Endothelial cell of umbilical vein (primary cell): Measurements from ENCODE around the gene BUB1. TPM values are rescaled to one million over a fixed set of nuclear protein-coding genes. Genes with fewer than 3 reads are reported as not detected.

Experiments
- BruUV-seq: library from RNA; stranded (reverse); fragments of 400-500 nt; replicated peaks from 2 replicates; lab custom pipeline; 2021; lab: Mats Ljungman, UMichigan
- CTCF ChIA-PET: fragments of 300-600, 350-600 bp; sonication (Branson Sonifier 250); formaldehyde crosslinking; loops from one replicate; lab custom pipeline; 2021; ENCODE audit warnings: antibody characterized with exemption, inconsistent platforms; lab: Charles Lee
- POLR2A ChIA-PET: fragments of 300-600, 350-600 bp; sonication (Branson Sonifier 250); formaldehyde crosslinking; loops from one replicate; lab custom pipeline; 2021; ENCODE audit warnings: antibody characterized with exemption, inconsistent platforms; lab: Charles Lee
- DNase-seq: peaks from one replicate; pipeline ENCODE4 v3.0.0-alpha.2; 2011; ENCODE audit warnings: low read depth, low spot score
- FAIRE-seq: peaks from 2 replicates; lab custom pipeline; 2011; peaks lifted over from hg19 to GRCh38; lab: Jason Lieb, UNC
- H2AFZ ChIP-seq: 2 replicates; pipeline ENCODE4 v1.6.0; 2012; ENCODE audit warnings: low read depth, low read length, control low read depth, inconsistent platforms
- H3K27ac ChIP-seq: 2 replicates; pipeline ENCODE4 v1.5.1; 2011; ENCODE audit warnings: low read depth, mild to moderate bottlenecking, control low read depth, low read length, moderate library complexity; ENCODE audit not compliant: insufficient read depth
- H3K27me3 ChIP-seq, 2 experiments: 2 replicates each; pipeline versions ENCODE4 v1.6.0 to v1.6.1; 2011; ENCODE audit warnings: low read length in 2 of 2, mixed read lengths in 1 of 2; ENCODE audit not compliant: control insufficient read depth in 2 of 2, insufficient read depth in 2 of 2
- H3K36me3 ChIP-seq, 2 experiments: 2 replicates in 1 of 2; 3 replicates in 1 of 2; pipeline ENCODE4 v1.5.1; 2011; ENCODE audit warnings: low read length in 2 of 2, mild to moderate bottlenecking in 1 of 2, moderate library complexity in 1 of 2; ENCODE audit not compliant: control insufficient read depth in 2 of 2, insufficient read depth in 2 of 2; ENCODE audit errors: extremely low read depth in 1 of 2
- H3K4me1 ChIP-seq: 3 replicates; pipeline ENCODE4 v1.5.1; 2011; ENCODE audit warnings: mild to moderate bottlenecking, low read length; ENCODE audit not compliant: control insufficient read depth, insufficient read depth; ENCODE audit errors: extremely low read depth
- H3K4me2 ChIP-seq: 2 replicates; pipeline ENCODE4 v1.6.1; 2011; ENCODE audit warnings: low read length, control low read depth, mixed read lengths; ENCODE audit not compliant: insufficient read depth
- H3K4me3 ChIP-seq, 3 experiments: fragments of 200-600 bp in 1 of 3; sonication (generic), shearing (Covaris generic) in 1 of 3; replicated peaks in 1 of 3; 2 replicates each; pipeline ENCODE4 v1.5.1; 2011 to 2016; ENCODE audit warnings: control low read depth in 3 of 3, low read length in 3 of 3, mild to moderate bottlenecking in 2 of 3, inconsistent platforms in 1 of 3, low read depth in 1 of 3, moderate library complexity in 1 of 3; ENCODE audit not compliant: insufficient read depth in 1 of 3
- H3K79me2 ChIP-seq: 2 replicates; pipeline ENCODE4 v1.6.0; 2012; ENCODE audit warnings: low read length, inconsistent platforms; ENCODE audit not compliant: control insufficient read depth, insufficient read depth
- H3K9ac ChIP-seq: replicated peaks from 2 replicates; pipeline ENCODE3; 2011; ENCODE audit warnings: low read length, control low read depth; ENCODE audit not compliant: insufficient read depth; ENCODE audit errors: extremely low read depth
- H3K9me1 ChIP-seq: replicated peaks from 3 replicates; pipeline ENCODE4 v1.6.0; 2011; ENCODE audit warnings: mild to moderate bottlenecking, low read length; ENCODE audit not compliant: control insufficient read depth, insufficient read depth; ENCODE audit errors: extremely low read depth
- H3K9me3 ChIP-seq: replicated peaks from 2 replicates; pipeline ENCODE4 v1.5.1; 2012; ENCODE audit warnings: low read length, inconsistent platforms; ENCODE audit not compliant: control insufficient read depth, insufficient read depth
- H4K20me1 ChIP-seq: replicated peaks from 2 replicates; pipeline ENCODE3; 2011; ENCODE audit warnings: mild to moderate bottlenecking, low read length; ENCODE audit not compliant: control insufficient read depth, insufficient read depth; ENCODE audit errors: extremely low read depth
- EZH2 ChIP-seq: IDR thresholded peaks from 2 replicates; pipeline ENCODE4 v1.6.1; 2012; ENCODE audit warnings: borderline replicate concordance, low read depth, mild to moderate bottlenecking, moderate library complexity, low read length, inconsistent platforms; ENCODE audit not compliant: severe bottlenecking
- FOS ChIP-seq: IDR thresholded peaks from 2 replicates; pipeline ENCODE4 v1.6.1; 2011; ENCODE audit warnings: mild to moderate bottlenecking, low read length, moderate library complexity, borderline replicate concordance; ENCODE audit not compliant: insufficient read depth
- GATA2 ChIP-seq: IDR thresholded peaks from 2 replicates; pipeline ENCODE4 v1.7.0; 2011; ENCODE audit warnings: low read depth, mild to moderate bottlenecking, moderate library complexity, mixed read lengths, low read length; ENCODE audit not compliant: insufficient read length, insufficient read depth
- JUN ChIP-seq: IDR thresholded peaks from 2 replicates; pipeline ENCODE4 v1.6.1; 2011; ENCODE audit warnings: borderline replicate concordance, low read depth; ENCODE audit not compliant: insufficient read length, insufficient read depth
- MYC ChIP-seq: IDR thresholded peaks from one replicate; pipeline ENCODE4 v1.6.1; 2011; ENCODE audit warnings: mild to moderate bottlenecking, low read depth, low read length
- POLR2A ChIP-seq: IDR thresholded peaks from 2 replicates; pipeline ENCODE4 v1.6.1; 2012; ENCODE audit warnings: low read depth, mild to moderate bottlenecking, control low read depth, low read length
- POLR2AphosphoS5 ChIP-seq: IDR thresholded peaks from 2 replicates; pipeline ENCODE4 v1.6.1; 2012; ENCODE audit warnings: low read depth, mild to moderate bottlenecking, control low read depth, low read length, moderate library complexity; ENCODE audit not compliant: insufficient read depth
- dilution Hi-C: fragments of 300-500 bp; cut with MboI; formaldehyde crosslinking; loops from one replicate; pipeline ENCODE4 v1.15.0; 2019; ENCODE audit warnings: low sequenced_read_pairs; ENCODE audit not compliant: extremely low pct_ligation_motif_present
- intact Hi-C: fragments of 100-400 bp; cut with micrococcal nuclease; formaldehyde crosslinking; loops from one replicate; pipeline ENCODE4 v1.10.0; 2022
- polyA plus RNA-seq, 4 experiments: library from polyadenylated mRNA; depleted of rRNA in 3 of 4; stranded (reverse) in 3 of 4; unstranded in 1 of 4; fragments of >200 nt; gene quantifications; 2 replicates each; pipeline versions ENCODE4 v1.2.1 to v1.2.3, GENCODE V29; 2011 to 2012; ENCODE audit warnings: missing spikeins in 1 of 4
- total RNA-seq: library from RNA; stranded (reverse); gene quantifications from 2 replicates; pipeline ENCODE4 v1.2.3, GENCODE V29; 2021
- TF ChIP-seq, protein P1 (sequence below): IDR thresholded peaks from 2 replicates; pipeline ENCODE4 v1.6.1; 2011; ENCODE audit not compliant: insufficient read depth, insufficient read length
- TF ChIP-seq, protein P2 (sequence below), 2 donors: IDR thresholded peaks; 1 replicate in 1 of 2; 2 replicates in 1 of 2; pipeline ENCODE4 v1.5.1; 2011; ENCODE audit warnings: low read length in 2 of 2, mild to moderate bottlenecking in 2 of 2, moderate library complexity in 2 of 2, control low read depth in 1 of 2, inconsistent platforms in 1 of 2, low read depth in 1 of 2; ENCODE audit not compliant: insufficient read depth in 1 of 2; ENCODE audit errors: extremely low read depth in 1 of 2

The BUB1 gene
- total and polyA plus RNA-seq, 2 donors (not counting 3 experiments of a cell fraction or from before 2014, with no cell fraction given), result 16.1 to 66.4 TPM

DNA sequence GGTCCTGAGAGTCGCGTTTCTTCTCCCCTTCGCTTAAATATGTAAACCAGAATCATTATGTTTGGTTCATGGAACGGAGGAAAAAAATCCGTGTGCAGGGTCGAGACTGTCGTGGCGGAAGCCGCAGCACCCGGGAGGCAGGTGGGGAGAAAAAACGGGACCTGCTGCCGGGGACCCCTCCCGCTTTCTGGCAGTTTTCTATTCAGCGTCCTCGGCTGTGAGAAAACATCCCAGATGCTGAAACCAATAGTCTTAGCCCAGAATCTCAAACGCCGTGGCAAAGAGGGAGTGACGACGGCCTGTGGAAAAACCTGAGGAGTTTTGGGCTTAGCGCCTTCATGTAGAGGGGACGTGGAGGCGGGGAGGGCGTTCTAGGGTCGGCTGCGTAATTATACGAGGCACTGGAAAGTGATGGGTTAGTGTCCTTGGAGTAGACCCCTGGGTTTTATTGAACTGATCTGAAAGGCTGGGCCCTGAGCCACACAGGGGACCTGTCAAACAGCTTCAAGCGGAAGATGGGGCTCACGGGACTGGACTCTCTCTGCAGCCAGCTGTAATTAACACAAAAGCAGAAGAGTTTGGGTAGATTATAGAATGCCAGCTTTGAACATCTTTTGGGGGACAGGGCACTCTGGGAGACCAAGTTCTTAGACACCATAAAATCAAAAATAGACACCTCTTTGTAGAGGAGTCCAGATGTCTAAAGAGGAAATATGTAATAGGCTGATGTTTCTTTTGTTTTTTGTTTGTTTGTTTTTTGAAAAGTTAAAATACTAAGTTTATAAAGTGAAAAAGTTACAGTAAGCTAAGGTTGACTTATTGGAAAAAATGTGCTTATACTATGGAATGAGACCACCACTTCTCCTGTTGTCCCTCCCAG lies 834 bp upstream of the BUB1 start:
- H3K36me3 ChIP-seq, result peaks cover 0 to 3% of the 10 kb centered on the region in 2 experiments
- no peak for TF ChIP-seq FOS
- H3K9me3 ChIP-seq, result no peaks in the 10 kb centered on the region
- H3K79me2 ChIP-seq, result peaks cover 35% of the 10 kb centered on the region
- peak overlapping the region; percentile 60 for H3K27ac ChIP-seq
- H3K9me1 ChIP-seq, result no peaks in the 10 kb centered on the region
- peak overlapping the region; percentile 80 to 94 (median 88) for H3K4me3 ChIP-seq
- H2AFZ ChIP-seq, result peak overlapping the region; percentile 70
- peaks cover 6 to 7% of the 10 kb centered on the region in 2 experiments for H3K27me3 ChIP-seq
- intact Hi-C loops (loop anchor here (1.0 kb wide), 1 partner anchor 77 kb away; no protein-coding TSS in a partner anchor), dilution Hi-C loops (no loop called here)
- ChIA-PET CTCF (interaction anchor here (0.9 to 2.9 kb wide), 4 partner anchors 11 to 77 kb away, joined by 3 to 37 read pairs (median 4); no protein-coding TSS in a partner anchor), POLR2A (no interaction called here)
- FAIRE-seq (no peak), DNase-seq (peak; percentile 50)
- TSS peak; percentile 88 for BruUV-seq
- peak overlapping the region; percentile 78 for H3K9ac ChIP-seq
- no peaks in the 10 kb centered on the region for H4K20me1 ChIP-seq
- H3K4me1 ChIP-seq, result peaks cover 35% of the 10 kb centered on the region
- peak overlapping the region; percentile 89 for H3K4me2 ChIP-seq

DNA sequence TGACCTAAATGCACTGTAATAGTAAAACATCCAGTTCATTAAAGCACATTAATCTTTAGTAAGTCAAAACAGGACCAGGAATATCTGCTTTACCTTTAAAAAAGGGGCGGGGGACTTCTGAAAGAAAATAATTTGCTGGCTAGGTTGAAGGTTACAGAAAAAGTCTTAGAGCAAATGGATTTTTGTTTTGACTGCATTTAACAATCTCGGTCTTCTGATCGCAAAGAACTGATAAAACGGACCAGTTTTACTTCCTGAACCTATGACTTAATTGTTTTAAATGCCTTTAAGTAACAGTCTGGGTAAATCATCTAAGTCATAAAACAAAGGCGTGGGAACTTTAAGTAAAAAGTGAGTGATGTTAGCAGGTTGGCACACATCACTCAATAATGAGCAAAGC lies 783 bp downstream of the BUB1 start:
- peak overlapping the region; percentile 69 for H3K9ac ChIP-seq
- intact Hi-C loops (no loop called here), dilution Hi-C loops (no loop called here)
- no peaks in the 10 kb centered on the region for H3K9me3 ChIP-seq
- ChIA-PET POLR2A (no interaction called here), CTCF (interaction anchor here (1.4 to 2.9 kb wide), 2 partner anchors 9 to 78 kb away, joined by 6 to 37 read pairs; no protein-coding TSS in a partner anchor)
- FAIRE-seq (no peak), DNase-seq (peak; percentile 10)
- H3K27me3 ChIP-seq, result peaks cover 0 to 3% of the 10 kb centered on the region in 2 experiments
- peak overlapping the region; percentile 80 to 94 (median 88) for H3K4me3 ChIP-seq
- no TSS peak for BruUV-seq
- peaks cover 35% of the 10 kb centered on the region for H3K4me1 ChIP-seq
- TF ChIP-seq JUN, result no peak
- TF ChIP-seq, protein P1, sequence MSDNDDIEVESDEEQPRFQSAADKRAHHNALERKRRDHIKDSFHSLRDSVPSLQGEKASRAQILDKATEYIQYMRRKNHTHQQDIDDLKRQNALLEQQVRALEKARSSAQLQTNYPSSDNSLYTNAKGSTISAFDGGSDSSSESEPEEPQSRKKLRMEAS, result no peak
- no peak for TF ChIP-seq POLR2A
- no peak for TF ChIP-seq MYC
- TF ChIP-seq POLR2AphosphoS5, result no peak
- TF ChIP-seq EZH2, result no peak
- TF ChIP-seq FOS, result no peak
- TF ChIP-seq, protein P2, sequence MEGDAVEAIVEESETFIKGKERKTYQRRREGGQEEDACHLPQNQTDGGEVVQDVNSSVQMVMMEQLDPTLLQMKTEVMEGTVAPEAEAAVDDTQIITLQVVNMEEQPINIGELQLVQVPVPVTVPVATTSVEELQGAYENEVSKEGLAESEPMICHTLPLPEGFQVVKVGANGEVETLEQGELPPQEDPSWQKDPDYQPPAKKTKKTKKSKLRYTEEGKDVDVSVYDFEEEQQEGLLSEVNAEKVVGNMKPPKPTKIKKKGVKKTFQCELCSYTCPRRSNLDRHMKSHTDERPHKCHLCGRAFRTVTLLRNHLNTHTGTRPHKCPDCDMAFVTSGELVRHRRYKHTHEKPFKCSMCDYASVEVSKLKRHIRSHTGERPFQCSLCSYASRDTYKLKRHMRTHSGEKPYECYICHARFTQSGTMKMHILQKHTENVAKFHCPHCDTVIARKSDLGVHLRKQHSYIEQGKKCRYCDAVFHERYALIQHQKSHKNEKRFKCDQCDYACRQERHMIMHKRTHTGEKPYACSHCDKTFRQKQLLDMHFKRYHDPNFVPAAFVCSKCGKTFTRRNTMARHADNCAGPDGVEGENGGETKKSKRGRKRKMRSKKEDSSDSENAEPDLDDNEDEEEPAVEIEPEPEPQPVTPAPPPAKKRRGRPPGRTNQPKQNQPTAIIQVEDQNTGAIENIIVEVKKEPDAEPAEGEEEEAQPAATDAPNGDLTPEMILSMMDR (IDR thresholded peaks at IDR 0.05; ENCODE audit: extremely low read depth in 1 of 2, insufficient read depth in 1 of 2, low read depth in 1 of 2, low read length in 2 of 2), result no peak
- TF ChIP-seq GATA2, result no peak
- H3K4me2 ChIP-seq, result peak overlapping the region; percentile 96
- H3K36me3 ChIP-seq, result peaks cover 0 to 8% of the 10 kb centered on the region in 2 experiments
- H3K79me2 ChIP-seq, result peaks cover 41% of the 10 kb centered on the region
- H2AFZ ChIP-seq, result no peak overlapping the region
- no peaks in the 10 kb centered on the region for H3K9me1 ChIP-seq
- peak overlapping the region; percentile 25 for H3K27ac ChIP-seq
- H4K20me1 ChIP-seq, result no peaks in the 10 kb centered on the region
